Left lobe of liver (tissue), 2 donors: ENCODE measurements around the gene GTSE1. TPM values are rescaled to one million over a fixed set of nuclear protein-coding genes. Genes with fewer than 3 reads are reported as not detected.
"Not testable (repeated sequence)": the region's sequence is repeated elsewhere in the genome, so short reads cannot be mapped to it uniquely, and the experiment has no call there.

ENCODE experiments used
- ATAC-seq: fragments of 200-7000 bp; cut with Tn5 transposase; one replicate; pipeline ENCODE4 v1.9.1; 2020; ENCODE audit warnings: mild to moderate bottlenecking, moderate library complexity
- DNase-seq: peaks from one replicate; pipeline ENCODE4 v3.0.0-alpha.2; 2020; ENCODE audit warnings: low spot score
- total RNA-seq: library from RNA; stranded (reverse); gene quantifications from one replicate; pipeline ENCODE4 v1.2.1, GENCODE V29; 2021
- donor health status: DM: no; HTN: no; CAD: no; lungs with moderate emphysema.
- donor health status: DM: no; HTN: yes; CAD: no.

GTSE1 gene
- total RNA-seq, 1 donor from 2014 or later: 0.63 TPM

DNA sequence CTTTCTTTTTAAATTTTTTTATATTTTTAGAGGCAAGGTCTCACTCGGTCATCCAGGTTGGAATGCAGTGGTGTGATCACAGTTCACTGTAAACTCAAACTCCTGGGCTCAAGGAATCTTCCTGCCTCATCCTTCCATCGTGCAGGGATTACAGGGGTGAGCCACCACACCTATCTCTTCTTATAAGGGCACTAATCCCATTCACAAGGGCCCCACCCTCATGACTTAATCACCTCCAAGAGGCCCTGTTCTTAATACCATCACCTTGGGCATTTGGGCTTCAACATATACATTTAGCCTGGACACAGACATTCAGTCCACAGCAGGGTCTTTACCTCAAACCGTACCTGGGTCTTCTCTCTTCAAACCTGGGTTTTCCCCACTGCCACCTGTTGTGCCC is 4.5 kb upstream of the GTSE1 start:
- ATAC-seq (no peak), DNase-seq (no peak)

DNA sequence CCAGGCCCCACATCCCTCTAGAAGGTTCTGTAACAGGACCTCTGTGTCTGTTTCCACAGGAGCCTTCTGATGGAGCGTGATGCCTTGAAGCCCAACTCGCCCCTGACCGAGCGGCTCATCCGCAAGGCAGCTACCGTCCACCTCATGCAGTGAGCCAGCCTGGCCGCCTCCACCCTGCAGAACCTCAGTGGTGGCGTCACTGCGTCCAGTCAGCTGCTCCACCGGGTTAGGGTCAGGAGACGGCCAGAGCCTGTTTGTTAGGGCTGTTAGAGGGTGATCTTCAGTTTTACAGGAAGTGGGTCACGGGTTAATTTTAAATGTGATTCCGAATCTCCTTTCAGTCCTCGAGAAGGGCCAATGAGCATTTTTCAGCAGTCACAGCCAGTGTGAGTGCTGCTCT is 3.9 kb upstream of the GTSE1 start:
- ATAC-seq: no peak
- no peak for DNase-seq

DNA sequence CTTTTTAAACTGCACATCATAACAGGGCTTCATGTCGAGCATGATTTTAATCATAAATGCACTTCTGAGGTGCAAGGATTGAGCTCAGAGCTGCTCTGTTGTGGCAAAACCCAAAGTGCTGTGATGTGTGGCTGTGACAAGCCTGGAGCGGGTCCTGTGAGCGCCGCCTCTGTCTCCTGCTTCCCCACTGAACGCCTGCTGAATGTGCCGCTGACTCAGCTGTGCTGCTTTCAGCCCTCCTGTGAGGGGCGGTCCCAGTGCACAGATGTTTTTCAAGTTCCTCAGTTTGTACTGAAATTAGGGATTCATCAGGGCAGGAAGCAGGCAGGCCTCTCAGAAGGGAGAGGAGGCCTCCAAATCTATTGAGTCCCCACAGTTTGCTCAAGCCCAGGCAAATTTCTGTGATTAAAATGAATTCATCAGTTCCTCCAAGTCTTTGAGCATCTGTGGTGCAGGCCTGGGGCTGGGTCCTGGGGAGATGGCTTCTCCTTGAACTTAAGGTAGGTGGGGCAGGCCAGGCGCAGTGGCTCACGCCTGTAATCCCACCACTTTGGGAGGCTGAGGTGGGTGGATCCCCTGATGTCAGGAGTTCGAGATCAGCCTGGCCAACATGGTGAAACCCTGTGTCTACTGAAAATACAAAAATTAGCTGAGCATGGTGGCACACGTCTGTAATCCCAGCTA is 3.0 kb upstream of the GTSE1 start:
- DNase-seq: no peak
- no peak for ATAC-seq

DNA sequence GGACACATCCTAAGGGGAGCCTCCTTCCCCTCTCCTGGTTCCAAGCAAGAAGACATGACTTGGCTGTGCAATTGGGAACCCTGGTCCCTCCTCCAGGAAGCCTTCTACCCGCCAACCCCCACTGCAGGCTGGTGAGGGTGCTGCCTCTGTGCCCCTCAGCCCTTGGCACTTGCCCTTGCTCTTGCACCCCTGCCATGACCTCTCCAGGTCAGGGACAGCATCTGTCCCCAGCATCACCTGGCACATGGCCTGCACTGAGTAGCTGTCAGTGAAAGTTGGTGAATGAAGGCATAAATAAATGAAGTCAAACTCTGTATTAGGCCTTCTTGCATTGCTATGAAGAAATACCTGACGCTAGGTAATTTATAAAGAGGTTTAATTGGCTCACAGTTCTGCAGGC is 1.9 kb upstream of the GTSE1 start:
- peak; percentile 9 for ATAC-seq

DNA sequence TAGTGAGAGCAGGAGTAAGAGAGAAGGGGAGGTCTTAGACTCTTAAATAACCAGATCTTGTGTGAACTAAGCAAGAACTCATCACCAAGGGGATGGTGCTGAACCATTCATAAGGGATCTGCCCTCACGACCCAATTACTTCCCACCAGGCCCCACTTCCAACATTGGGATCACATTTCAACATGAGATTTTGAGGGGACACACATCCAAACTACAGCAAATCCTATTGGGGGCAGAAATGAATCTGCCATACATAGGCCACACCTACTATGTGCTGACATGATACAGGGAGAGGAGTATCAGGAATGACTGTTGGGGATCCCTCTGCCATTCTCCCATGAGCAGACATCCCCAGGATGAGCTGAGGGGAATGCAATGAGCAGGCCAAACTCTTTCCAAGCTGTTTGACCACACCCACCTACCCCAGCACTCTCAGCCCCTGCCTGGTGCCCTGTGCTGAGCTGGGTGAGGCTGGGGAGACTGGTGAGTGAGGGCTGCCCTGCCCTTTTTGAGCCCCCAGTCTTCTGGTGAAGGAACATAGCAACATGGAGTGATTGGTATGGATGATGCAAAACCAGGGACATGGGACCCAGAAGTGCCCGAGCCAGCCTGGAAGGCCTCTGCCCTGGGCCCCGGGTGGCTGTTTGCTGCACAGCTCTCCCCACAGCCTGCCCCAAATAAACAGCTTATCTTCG is 1.2 kb upstream of the GTSE1 start:
- ATAC-seq (peak; percentile 35), DNase-seq (no peak)

More for the DNA sequence above, 1.9 kb upstream of the GTSE1 start:
- DNase-seq: no peak

DNA sequence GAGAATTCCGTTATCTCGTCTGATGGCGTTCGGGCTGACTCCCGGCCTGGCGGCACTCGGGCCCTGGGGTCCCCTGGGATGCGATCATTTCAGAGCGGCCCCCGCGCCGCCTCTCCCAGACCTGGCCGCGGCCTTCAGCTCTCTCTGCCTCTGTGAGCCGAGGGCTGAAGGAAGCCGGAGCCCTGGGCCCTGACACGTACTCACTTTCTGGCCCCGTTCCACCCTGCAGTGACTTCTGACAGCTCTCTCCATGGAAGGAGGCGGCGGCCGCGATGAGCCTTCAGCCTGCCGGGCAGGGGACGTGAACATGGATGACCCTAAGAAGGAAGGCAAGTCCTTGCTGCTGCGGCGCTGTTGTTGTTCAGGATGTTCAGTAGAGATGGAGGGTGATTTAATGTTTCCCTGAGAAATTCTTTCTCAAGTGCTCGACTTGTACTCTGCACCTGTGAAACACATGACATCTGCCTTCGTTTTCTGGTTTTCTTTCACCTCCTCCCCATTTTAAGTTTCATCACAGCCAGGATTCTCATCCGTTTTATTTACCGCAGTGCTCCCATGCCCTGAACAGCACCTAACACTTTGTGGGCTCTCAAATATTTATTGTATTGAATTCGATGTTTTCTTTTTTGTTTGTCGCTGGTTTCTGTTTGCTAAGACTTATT is 612 bp downstream of the GTSE1 start:
- ATAC-seq (no peak), DNase-seq (no peak)

DNA sequence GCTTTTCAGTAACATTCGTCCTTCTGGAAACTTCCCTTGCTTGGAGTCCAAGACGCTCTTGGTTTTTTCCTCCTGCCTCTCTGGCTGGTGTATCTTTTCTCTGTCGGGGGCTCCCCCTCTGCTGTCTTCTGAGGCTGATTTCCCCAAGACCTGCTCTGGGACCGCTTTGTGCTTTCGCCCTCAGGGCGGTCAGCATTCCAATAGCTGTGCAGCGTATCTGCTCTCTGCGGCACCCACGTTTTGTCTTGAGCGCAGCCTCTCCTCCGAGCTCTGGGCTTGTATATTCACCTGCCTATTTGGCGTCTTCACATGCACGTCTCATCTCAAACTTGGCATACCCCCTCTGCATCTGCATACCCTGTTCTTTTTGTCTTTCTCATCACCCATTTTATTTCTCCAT is 2.4 kb downstream of the GTSE1 start:
- ATAC-seq: no peak
- DNase-seq: no peak

DNA sequence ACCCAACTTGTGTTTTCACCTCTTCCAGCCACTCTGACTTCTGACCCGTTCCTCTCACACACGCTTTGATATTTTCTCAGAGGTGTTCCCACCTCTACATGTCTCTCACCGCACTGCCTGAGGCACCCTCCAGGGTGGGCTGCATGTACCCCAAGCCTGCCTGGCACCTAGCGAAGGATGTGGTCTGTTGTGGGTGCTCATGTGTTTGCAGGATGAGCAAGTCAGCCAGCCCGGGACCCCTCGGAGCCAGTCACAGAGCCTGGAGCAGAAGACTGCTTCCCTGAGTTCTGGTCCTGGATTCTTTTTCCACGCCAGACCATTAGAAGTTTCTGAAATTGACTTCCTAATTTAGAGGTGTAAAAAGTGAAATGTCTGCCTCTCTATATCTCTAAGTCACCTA is 3.8 kb downstream of the GTSE1 start:
- no peak for ATAC-seq
- DNase-seq: no peak

DNA sequence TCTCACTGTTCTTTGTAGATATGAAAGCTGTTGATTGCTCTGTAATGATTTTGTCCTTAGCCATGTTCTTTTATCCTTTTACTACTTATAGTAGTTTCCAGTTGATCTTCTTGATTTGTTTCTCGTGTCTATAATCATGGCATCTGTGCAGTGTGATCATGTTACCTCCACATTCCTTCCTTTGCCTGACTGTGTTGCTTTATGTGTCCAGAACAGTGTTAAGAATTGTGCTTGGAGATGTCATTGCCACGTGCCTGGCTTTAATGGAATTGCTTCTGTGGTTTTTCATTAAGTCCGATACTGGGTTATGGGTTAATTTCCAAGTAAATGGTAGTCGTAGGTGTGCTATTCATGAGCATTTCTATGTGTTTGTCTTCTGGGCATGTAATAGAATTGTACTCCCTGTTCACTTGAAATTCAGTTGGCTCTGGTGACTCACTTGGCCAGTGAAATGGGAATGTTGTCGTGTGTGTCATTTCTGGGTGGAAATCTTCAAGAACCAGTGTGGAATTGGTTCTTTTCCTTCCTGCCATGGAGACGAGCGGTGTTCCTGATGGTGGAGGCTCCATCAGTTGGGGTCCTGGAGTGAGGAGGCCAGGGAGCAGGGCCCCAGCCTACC is 6.8 kb downstream of the GTSE1 start:
- DNase-seq: no peak
- ATAC-seq: no peak

DNA sequence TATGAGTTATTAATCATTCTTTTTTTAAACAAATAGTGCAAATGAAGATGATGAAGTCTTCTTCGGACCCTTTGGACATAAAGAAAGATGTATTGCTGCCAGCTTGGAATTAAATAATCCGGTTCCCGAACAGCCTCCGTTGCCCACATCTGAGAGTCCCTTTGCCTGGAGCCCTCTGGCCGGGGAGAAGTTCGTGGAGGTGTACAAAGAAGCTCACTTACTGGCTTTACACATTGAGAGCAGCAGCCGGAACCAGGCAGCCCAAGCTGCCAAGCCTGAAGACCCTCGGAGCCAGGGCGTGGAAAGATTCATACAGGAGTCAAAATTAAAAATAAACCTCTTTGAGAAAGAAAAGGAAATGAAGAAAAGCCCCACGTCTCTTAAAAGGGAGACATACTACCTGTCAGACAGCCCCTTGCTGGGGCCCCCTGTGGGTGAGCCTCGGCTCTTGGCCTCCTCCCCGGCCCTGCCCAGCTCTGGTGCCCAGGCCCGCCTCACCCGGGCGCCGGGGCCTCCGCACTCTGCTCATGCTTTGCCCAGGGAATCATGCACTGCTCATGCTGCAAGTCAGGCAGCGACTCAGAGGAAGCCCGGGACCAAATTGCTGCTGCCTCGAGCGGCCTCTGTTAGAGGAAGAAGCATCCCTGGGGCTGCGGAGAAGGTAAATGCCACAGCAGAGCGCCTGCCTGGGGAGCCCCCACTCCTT is 11.8 kb downstream of the GTSE1 start:
- no peak for DNase-seq
- ATAC-seq: no peak

DNA sequence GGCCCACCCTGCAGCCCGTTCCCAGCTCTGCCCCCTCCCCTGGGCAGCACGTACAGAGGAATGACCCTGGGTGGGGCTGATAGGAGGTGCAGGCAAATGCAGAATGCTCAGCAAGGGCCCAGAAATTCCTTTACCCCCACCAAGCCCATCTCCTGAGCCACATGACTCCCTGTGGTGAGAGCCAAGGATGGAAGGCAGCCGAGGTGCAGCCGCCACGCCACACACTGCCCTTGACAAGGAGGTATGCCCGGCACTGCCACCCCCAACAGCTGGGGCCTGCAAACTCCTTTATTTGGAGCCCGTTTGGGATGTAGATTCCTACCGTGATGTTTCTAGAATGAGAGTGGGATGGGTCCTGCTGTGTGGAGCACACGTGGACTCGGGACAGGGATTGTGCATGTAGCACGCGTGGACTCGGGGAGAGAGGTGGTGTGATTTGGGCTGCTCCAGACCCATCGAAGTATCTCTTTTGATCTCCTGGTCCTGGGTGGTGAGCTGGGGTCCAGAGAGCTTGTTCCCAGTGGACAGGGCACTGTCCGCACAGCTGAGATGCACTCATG is 12.9 kb downstream of the GTSE1 start:
- ATAC-seq (no peak), DNase-seq (no peak)

DNA sequence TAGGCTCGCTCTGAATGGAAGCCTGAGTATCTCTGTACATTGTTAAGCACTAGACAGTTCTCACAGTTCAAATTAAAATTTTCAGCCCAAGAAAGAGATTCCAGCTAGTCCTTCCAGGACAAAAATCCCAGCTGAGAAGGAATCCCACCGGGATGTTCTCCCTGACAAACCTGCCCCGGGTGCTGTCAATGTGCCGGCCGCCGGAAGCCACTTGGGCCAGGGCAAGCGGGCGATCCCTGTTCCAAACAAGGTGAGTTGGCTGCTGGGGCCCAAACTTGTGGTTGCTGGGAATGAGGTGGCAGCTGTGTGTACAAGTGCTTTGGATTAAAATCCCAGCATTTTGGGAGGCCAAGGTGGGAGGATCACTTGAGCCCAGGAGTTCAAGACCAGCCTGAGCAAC is 15.4 kb downstream of the GTSE1 start:
- ATAC-seq (no peak), DNase-seq (no peak)

DNA sequence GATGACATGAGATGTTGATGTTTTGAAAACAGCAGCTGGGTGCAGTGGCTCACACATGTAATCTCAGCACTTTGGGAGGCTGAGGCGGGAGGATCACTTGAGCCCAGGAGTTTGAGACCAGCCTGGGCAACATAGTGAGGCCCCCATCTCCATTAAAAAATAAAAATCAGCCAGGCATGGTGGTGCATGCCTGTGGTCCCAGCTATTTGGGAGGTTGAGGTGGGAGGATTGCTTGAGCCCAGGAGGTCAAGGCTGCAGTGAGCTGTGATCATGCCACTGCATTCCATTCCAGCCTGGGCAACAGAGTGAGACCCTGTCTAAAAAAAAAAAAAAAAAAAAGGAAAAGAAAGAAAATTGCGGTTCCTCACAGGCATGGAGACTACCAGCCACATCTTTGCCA is 16.2 kb downstream of the GTSE1 start:
- ATAC-seq: not testable (repeated sequence)

DNA sequence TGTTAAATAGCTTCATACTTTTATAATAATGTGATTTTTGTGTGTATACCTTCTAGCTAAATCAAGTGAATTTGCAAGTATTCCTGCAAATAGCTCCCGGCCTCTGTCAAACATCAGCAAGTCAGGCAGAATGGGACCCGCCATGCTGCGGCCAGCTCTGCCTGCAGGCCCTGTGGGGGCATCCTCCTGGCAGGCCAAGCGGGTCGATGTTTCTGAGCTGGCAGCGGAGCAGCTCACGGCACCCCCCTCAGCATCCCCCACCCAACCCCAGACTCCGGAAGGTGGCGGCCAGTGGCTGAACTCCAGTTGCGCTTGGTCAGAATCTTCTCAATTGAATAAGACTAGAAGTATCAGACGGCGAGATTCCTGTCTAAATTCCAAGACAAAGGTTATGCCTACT is 19.3 kb downstream of the GTSE1 start:
- ATAC-seq (no peak), DNase-seq (no peak)

More for the DNA sequence above, 16.2 kb downstream of the GTSE1 start:
- not testable (repeated sequence) for DNase-seq

DNA sequence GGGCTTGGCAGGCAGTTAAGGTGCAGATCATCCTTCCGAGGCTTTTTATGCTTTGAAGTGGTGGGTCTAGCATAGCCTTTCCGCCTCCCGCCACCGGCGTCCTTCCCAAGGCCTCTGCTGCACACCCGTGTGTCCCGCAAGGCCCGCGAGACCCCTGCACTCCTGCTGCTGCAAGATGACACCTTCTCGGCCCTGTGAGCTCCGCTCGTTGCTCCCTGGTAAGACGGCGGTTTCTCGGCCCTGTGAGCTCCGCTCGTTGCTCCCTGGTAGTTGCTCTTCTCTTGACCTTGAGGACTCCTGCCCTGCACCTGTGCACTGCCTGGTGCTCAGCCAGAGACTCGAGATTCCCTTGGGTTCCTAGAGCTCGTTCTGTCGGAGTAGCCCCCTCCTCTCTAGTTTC is 21.0 kb downstream of the GTSE1 start:
- no peak for ATAC-seq
- no peak for DNase-seq

DNA sequence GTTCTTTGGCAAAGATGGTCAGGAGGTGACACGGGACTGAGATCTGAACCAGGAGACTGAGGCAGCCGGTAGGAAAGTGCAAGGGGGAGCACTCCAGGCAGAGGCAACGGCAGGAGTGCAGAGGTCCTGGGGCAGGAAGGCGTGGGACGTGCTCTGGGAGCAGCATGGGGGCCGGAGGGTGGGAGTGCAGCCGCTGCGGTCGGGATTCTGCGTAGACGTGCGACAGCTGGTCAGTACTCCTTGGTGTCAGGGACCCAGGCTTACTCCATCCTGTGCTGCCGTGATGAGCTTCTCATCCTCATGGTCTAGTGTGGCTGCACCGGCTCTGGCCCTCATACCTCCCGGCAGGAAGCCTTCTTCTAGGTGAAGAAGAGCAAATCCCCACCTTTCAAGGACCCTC is 21.9 kb downstream of the GTSE1 start:
- DNase-seq (no peak), ATAC-seq (no peak)

DNA sequence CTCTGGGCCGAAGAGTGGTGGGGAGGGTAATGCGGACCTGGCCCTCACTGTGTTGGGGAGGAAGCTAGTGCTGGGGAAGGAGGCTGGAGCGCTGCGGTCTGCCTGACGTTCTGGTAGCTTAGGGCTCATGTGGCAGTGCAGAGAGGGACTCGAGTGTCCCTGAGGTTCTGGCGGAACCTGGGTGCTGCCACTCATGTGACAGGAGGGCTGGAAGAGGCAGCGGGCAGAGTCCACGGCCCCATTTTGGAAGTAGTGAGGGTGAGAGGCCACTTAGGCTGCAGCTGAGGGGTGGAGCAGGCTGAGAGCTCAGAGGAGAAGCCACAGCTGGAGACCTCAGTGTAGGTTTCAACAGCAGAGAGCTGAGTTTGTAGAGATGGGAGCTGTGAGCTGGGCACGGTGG is 22.6 kb downstream of the GTSE1 start:
- DNase-seq (no peak), ATAC-seq (no peak)

DNA sequence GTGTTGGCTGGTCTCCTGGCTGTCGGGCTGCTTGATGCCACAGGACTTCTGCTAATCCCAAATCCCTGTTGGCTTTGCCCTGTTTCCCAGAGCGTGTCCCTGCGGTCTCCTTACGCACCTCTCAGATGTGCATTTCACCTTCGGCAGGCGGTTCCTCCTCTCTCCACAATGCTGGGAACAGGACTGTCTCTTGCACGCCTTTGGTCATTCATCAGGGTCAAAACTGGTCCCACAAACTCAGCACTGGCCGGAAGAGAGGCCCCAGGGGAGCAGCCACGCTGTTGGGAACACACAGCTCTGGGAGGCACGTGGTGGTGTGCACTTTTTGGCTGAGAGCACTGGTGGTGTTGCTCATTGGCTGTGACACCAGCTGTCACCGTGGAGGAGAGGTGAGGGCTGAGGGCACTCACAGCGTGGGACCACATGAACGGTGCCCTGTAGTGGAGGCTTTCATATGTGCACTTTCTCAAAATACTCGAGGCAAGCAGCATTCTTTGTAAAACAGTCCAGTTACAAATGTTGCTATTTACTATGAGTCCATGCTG is 23.6 kb downstream of the GTSE1 start:
- DNase-seq (no peak), ATAC-seq (no peak)

DNA sequence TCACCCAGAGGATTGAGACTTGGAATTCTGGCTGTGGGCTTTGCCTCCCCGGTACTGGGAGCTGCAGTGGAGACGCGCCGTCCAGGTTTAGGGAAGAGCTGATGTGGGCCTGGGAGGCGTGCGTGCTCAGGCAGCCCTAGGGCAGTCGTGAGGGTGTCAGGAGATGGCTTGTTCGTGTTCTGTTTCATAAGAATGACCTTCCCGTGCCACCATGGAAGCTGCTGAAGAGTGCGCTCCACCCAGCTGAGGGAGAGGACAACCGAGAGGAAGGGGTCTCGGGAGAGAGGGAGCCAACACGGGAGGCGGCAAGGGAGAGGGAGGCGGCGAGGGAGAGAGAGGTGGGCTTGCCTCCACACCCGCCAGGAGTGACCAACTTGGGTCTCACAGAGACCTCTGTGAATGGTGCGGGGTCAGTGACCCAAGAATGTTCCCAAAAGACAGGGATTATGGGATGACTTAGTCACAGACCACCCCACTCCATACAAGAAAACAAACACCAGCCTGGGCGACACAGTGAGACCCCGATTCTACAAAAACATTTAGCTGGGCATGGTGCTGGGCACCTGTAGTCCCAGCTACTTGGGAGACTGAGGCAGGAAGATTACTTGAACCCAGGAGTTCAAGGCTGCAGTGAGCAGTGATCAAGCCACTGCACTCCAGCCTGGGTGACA is 24.2 kb downstream of the GTSE1 start:
- DNase-seq (no peak), ATAC-seq (no peak)

DNA sequence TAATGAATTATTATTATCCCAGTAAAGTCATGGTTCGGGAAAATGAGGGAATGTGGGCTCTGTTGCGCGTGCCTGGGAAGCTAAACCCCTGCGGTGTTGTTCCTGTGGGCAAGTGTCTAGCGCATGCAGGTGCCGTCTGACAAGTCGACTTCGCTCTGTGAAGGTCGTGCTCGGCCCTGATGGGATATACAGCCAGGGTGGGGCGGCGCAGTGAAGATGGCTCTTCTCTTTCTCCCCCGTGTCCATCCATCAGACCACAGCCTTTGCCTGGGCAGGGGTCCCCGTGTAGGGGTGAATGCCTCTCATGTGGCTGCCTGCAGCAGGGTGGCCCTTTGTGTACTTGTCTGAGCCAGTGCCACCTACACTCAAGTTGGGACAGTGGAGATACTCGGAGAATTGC is 26.0 kb downstream of the GTSE1 start:
- DNase-seq (no peak), ATAC-seq (no peak)
